A673 (cell line): ENCODE measurements around the gene KRTAP5-2. TPM values are rescaled to one million over a fixed set of nuclear protein-coding genes. Genes with fewer than 3 reads are reported as not detected.

ENCODE experiments used
- BruUV-seq: library from RNA; stranded (reverse); fragments of 400-500 nt; replicated peaks from 2 replicates; lab custom pipeline; 2021; lab: Mats Ljungman, UMichigan
- CTCF ChIA-PET: fragments of 300-600 bp; sonication (Branson Sonifier 250); formaldehyde crosslinking; loops from one replicate; lab custom pipeline; 2022; ENCODE audit warnings: antibody characterized with exemption; lab: Charles Lee
- POLR2A ChIA-PET: fragments of 300-600 bp; sonication (Branson Sonifier 250); formaldehyde crosslinking; loops from one replicate; lab custom pipeline; 2022; ENCODE audit warnings: antibody characterized with exemption; ENCODE audit not compliant: low non-redundant PET; lab: Charles Lee
- DNase-seq: peaks from one replicate; pipeline ENCODE4 v3.0.0-alpha.2; 2015; ENCODE audit warnings: low spot score
- H3K27ac ChIP-seq: fragments of 200-600 bp; sonication (generic); 2 replicates; pipeline ENCODE4 v1.5.1; 2016; ENCODE audit warnings: mixed run types, low read depth, mild to moderate bottlenecking, mixed read lengths, antibody characterized with exemption, low read length; ENCODE audit not compliant: poor library complexity, severe bottlenecking
- H3K27me3 ChIP-seq: fragments of 200-600 bp; sonication (generic); replicated peaks from 2 replicates; pipeline ENCODE4 v1.6.1; 2017; ENCODE audit warnings: mixed run types, low read depth, mild to moderate bottlenecking, mixed read lengths, antibody characterized with exemption, low read length; ENCODE audit not compliant: insufficient read depth, poor library complexity
- H3K36me3 ChIP-seq: fragments of 200-600 bp; sonication (generic); 2 replicates; pipeline ENCODE4 v1.6.1; 2016; ENCODE audit warnings: mixed run types, mild to moderate bottlenecking, mixed read lengths, antibody characterized with exemption, low read length; ENCODE audit not compliant: insufficient read depth, poor library complexity, severe bottlenecking
- H3K4me1 ChIP-seq: fragments of 200-600 bp; sonication (generic); 2 replicates; pipeline ENCODE4 v1.6.1; 2017; ENCODE audit warnings: mixed run types, mild to moderate bottlenecking, mixed read lengths, antibody characterized with exemption, low read length; ENCODE audit not compliant: insufficient read depth, poor library complexity, severe bottlenecking
- H3K4me3 ChIP-seq: fragments of 200-600 bp; sonication (generic); 2 replicates; pipeline ENCODE4 v1.5.1; 2016; ENCODE audit warnings: low read depth, mixed run types, mild to moderate bottlenecking, mixed read lengths, low read length; ENCODE audit not compliant: poor library complexity, severe bottlenecking
- H3K9me3 ChIP-seq: fragments of 200-600 bp; sonication (generic); 2 replicates; pipeline ENCODE4 v1.6.1; 2016; ENCODE audit warnings: mixed run types, low read depth, mild to moderate bottlenecking, mixed read lengths, antibody characterized with exemption, low read length; ENCODE audit not compliant: poor library complexity, severe bottlenecking
- EZH2 ChIP-seq: fragments of 200-600 bp; sonication (generic); IDR thresholded peaks from 2 replicates; pipeline ENCODE4 v1.6.1; 2017; ENCODE audit warnings: borderline replicate concordance, low read depth, mild to moderate bottlenecking, mixed read lengths, antibody characterized with exemption, low read length; ENCODE audit not compliant: poor library complexity, severe bottlenecking
- intact Hi-C: fragments of 100-400 bp; cut with micrococcal nuclease; formaldehyde crosslinking; loops from one replicate; pipeline ENCODE4 v1.10.0; 2022; ENCODE audit not compliant: unreplicated experiment
- total RNA-seq: library from RNA; stranded (reverse); gene quantifications from 2 replicates; pipeline ENCODE4 v1.2.3, GENCODE V29; 2021
- TF ChIP-seq, protein P1 (sequence below): fragments of 300-800, 200-600 bp; sonication (generic); conservative IDR thresholded peaks from 2 replicates; pipeline ENCODE4 v1.5.1; 2017; ENCODE audit warnings: low read depth, mild to moderate bottlenecking, antibody characterized with exemption, low read length, moderate library complexity, mixed read lengths

KRTAP5-2 gene
- total RNA-seq, 1 experiment from 2014 or later = not detected

GRCh38 chr11:1636291-1636950 is 38.3 kb upstream of the KRTAP5-2 start:
- no peaks in the 10 kb centered on the region for H3K9me3 ChIP-seq
- no peak for TF ChIP-seq EZH2
- TF ChIP-seq, protein P1, sequence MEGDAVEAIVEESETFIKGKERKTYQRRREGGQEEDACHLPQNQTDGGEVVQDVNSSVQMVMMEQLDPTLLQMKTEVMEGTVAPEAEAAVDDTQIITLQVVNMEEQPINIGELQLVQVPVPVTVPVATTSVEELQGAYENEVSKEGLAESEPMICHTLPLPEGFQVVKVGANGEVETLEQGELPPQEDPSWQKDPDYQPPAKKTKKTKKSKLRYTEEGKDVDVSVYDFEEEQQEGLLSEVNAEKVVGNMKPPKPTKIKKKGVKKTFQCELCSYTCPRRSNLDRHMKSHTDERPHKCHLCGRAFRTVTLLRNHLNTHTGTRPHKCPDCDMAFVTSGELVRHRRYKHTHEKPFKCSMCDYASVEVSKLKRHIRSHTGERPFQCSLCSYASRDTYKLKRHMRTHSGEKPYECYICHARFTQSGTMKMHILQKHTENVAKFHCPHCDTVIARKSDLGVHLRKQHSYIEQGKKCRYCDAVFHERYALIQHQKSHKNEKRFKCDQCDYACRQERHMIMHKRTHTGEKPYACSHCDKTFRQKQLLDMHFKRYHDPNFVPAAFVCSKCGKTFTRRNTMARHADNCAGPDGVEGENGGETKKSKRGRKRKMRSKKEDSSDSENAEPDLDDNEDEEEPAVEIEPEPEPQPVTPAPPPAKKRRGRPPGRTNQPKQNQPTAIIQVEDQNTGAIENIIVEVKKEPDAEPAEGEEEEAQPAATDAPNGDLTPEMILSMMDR = no peak
- no peaks in the 10 kb centered on the region for H3K4me1 ChIP-seq
- no peak overlapping the region for H3K4me3 ChIP-seq
- ChIA-PET CTCF (no interaction called here), POLR2A (no interaction called here)
- H3K36me3 ChIP-seq = no peaks in the 10 kb centered on the region
- no TSS peak for BruUV-seq
- H3K27ac ChIP-seq = no peak overlapping the region
- no peak for DNase-seq
- intact Hi-C loops = no loop called here
- H3K27me3 ChIP-seq = peaks cover 4% of the 10 kb centered on the region

DNA sequence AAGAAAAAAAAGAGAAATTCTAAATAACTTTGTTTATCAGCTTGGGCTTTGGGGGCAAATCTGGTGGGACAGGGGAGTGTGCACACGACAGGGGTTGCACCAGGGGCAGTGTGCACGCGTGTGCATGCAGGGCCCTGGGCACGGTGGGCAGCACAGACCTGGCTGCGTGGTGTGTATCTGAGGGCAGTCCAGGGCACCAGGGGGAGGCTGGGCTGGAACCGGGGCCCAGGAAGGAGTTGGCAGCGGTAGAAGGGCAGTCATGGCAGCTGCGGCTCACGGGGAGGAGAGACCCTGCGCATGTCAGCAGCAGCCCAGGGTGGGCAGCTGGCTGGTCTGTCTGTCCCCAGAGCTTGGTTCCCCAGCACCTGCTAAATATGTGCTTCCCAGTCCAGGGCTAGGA is 35.8 kb upstream of the KRTAP5-2 start:
- no peaks in the 10 kb centered on the region for H3K4me1 ChIP-seq
- no peak overlapping the region for H3K4me3 ChIP-seq
- CTCF ChIA-PET = no interaction called here
- TF ChIP-seq EZH2 = no peak
- no peaks in the 10 kb centered on the region for H3K36me3 ChIP-seq
- H3K9me3 ChIP-seq = no peaks in the 10 kb centered on the region
- no TSS peak for BruUV-seq
- intact Hi-C loops = no loop called here
- POLR2A ChIA-PET = no interaction called here
- H3K27me3 ChIP-seq = peaks cover 4% of the 10 kb centered on the region
- no peak for DNase-seq
- no peak overlapping the region for H3K27ac ChIP-seq

- intact Hi-C loops = no loop called here
- Histone ChIP-seq H3K9me3 (no peaks in the 10 kb centered on the region), H3K36me3 (no peaks in the 10 kb centered on the region), H3K4me3 (no peak overlapping the region), H3K4me1 (no peaks in the 10 kb centered on the region), H3K27ac (no peak overlapping the region), H3K27me3 (peaks cover 4% of the 10 kb centered on the region)
- POLR2A ChIA-PET = no interaction called here
- CTCF ChIA-PET = no interaction called here
- DNase-seq = no peak
- no TSS peak for BruUV-seq
- TF ChIP-seq, protein P1 = no peak
Observed at GRCh38 chr11:1632053-1632714, 34.1 kb upstream of the KRTAP5-2 start.
